ENCODE data around the gene ATG2A. TPM values are rescaled to one million over a fixed set of nuclear protein-coding genes. Genes with fewer than 3 reads are reported as not detected.

Gene ATG2A
- 13.7 to 22.4 TPM (median 20.9 TPM) in 5 replicates for total RNA-seq (2022; extraction: Qiagen RNA extraction)

DNA sequence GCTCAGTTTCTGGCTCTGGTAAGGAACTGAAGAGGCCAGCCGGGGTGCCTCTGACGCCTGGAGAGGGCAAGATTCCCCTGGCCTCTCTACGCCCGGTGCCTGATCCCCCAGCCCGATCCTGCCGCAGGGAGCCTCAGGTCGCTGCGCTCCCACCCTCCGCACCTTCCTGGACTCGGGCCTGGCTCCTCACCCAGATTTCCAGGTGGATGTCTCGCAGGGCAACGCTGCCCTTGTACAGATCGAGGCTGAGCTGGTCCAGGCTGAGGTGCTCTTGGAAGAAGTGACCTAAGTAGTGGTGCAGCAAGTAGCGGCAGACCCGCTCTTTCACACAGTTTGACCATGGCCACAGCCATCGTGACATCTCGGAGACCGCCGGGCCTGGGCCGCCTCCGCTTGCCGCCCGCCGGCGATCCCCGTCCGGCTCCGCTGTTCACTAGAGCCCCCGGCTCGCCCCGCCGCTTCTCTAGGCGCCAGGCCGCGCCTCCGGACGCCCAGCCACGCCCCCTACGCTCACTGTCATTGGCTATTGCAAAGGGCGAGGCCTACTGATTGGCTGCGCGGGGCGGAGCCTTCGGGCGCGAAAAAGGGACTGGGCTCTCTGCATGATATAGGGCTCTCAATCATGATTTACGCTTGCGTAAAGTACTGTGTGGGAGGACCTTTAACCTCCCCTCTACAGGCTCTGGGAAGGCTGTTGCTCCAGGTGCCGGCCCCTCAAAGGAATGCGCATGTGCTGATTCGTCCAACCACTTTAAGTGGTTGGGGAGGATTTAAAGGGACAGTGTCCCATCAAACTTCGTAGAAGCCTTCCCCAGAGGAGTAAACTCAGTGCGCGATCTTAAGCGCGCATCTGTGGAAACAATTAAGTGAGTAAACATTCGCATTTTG is at the start of gene ATG2A:
ATG2A (minus strand) TSS at position 435 of the 888 bp plus-strand sequence; CDS start at position 361, 74 bp downstream.

DNA sequence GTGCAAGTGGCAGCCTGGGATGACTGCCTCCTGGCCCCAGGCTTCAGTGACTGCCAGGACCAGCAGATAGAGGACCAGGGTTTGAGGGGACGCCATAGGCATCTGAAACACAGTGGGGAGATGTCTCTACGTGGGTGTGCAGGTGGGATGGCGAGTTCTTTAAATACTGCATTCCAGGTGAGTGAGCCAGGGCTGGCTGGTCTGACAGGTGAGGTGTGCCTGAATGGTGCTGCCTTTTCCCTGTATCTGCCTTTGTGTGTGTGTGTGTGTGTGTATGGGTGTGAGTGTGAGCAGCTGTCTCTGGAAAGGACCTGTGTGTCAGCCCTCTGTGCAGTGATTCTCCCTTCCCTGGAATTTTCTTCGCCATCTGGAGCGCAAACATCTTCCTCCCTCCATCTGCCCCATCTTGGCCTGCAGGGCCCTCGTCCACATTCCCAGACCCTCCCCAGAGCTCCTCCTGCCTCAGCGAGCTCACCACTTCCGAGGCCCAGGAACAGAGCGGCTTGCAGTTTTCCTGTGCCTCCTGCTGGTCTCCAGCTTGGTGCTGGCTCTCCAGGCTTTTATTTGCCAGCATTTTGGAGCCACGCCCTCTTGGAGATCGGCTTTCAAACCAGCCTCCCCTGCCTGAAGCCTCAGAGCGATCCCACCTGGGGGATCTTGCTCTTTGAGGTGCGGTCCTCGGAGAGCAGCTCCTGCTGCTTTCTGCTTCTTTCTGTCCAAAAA is 18.5 kb upstream of the ATG2A start, which contains the start of gene GPHA2:
GPHA2 (minus strand) TSS at position 535 of the 723 bp plus-strand sequence; CDS start at position 102, 433 bp downstream.

DNA sequence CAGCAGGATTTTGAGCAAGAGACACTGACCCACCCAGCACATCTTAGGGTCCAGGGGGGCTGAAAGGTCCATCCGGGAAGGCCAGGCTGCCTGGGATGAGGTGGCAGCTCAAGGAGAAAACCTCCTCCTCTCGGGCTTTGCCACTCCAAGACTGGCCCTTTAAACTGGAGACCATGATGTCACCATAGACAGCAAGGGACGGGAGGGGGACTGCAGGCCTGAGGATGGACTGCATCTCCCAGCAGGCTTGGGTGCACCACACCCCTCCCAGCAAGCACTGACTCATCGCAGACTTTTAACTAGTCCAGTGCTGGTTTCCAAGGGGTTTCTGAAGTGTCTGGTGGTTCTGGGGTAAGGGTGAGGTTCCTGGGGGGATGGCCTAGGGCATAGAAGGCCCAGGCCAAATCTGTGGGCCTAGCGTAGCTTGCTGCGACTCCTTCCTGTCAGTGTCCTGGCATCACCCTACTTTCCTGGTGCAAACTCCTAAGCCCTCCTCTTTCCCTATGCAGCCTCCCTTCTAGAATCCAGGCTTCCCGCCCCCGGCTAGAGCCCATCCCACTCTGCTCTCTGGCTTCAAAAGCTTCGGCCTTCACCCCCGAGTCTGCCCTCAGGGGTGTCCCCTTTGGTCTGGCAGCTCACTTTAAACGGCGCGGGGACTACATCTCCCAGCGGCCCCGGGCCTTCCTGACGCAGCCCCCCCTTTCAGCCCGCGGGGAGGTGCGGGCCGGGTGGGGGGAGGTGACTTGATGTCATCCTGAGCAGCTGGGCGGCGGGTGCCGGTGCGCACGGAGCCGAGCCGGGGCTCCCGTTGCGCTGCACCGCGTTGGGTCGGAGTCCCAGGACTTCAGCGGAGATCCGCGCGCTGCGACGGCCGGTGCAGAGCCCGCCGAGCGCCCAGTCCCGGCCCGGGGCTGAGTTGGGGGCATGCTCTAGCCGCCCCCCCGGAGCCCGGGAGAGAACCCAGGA is 7.2 kb upstream of the ATG2A start, which contains the start of gene PPP2R5B:
PPP2R5B (plus strand) TSS at position 746 of the 966 bp plus-strand sequence. CDS start 1,046 bp downstream, outside the sequence.

DNA sequence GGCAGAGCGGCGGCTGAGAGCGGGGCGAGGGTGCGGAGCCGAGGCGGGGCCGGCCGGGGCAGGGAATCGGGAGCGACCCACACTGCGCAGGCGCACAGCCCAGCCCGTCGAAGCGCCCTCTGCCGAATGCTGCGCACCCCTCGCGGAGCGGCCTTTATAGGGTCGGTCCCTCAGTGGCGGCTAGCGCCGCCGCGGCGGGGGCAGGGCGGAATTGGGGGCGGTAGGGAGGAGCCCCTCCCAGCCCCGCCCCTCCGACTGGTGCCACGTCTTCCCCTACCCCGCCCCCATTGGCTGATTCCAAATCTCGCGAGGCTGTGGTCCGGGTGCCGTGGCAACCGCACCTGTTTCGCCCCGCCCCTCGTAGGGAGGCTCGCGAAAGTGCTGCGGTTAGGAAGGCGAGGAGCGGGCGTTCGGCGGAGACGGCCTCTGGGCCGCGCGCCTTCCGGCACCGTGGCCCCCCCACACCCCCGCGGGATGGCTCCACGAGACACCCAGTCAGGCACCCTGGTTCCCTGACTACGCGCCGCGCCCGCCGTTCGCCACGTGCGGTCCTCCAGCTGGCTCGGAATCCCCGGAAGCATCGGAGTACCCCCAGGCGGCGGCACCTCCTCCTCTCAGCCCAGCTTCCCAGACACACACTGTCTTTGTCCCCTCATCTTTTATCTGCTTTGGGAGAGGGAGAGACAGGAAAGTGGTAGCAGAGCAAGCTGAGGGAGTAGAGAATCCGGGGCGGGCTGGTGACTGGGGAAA is 38.3 kb downstream of the ATG2A start, which contains the start of gene EHD1:
EHD1 (minus strand) TSS at position 128 of the 750 bp plus-strand sequence. CDS start 157 bp downstream, outside the sequence.

Other genes starting within 250 kb of the ATG2A start
- gene NRXN2, start 194.0 kb downstream of the ATG2A start, total RNA-seq (2022; extraction: Qiagen RNA extraction), result 0.15 to 0.28 TPM (median 0.24 TPM) in 5 replicates
- 0.94 to 2.3 TPM (median 2.0 TPM) in 5 replicates for gene RASGRP2, start 173.1 kb downstream of the ATG2A start, total RNA-seq (2022; extraction: Qiagen RNA extraction)
- gene PYGM, start 157.2 kb downstream of the ATG2A start, total RNA-seq (2022; extraction: Qiagen RNA extraction), result 0.23 to 0.52 TPM (median 0.27 TPM) in 5 replicates
- gene SF1, start 138.7 kb downstream of the ATG2A start, total RNA-seq (2022; extraction: Qiagen RNA extraction), result 146 to 212 TPM (median 156 TPM) in 5 replicates
- 5.3 to 8.8 TPM (median 8.4 TPM) in 5 replicates for gene MAP4K2, start 114.0 kb downstream of the ATG2A start, total RNA-seq (2022; extraction: Qiagen RNA extraction)
- gene MEN1, start 106.7 kb downstream of the ATG2A start, total RNA-seq (2022; extraction: Qiagen RNA extraction), result 28.8 to 40.9 TPM (median 38.1 TPM) in 5 replicates
- 1.3 to 1.8 TPM (median 1.5 TPM) in 5 replicates for gene CDC42BPG, start 72.6 kb downstream of the ATG2A start, total RNA-seq (2022; extraction: Qiagen RNA extraction)
- gene EHD1, start 38.6 kb downstream of the ATG2A start, total RNA-seq (2022; extraction: Qiagen RNA extraction), result 94.8 to 121 TPM (median 111 TPM) in 5 replicates
- gene PPP2R5B, start 7.5 kb upstream of the ATG2A start, total RNA-seq (2022; extraction: Qiagen RNA extraction), result 3.4 to 5.3 TPM (median 4.5 TPM) in 5 replicates
- gene GPHA2, start 18.7 kb upstream of the ATG2A start, total RNA-seq (2022; extraction: Qiagen RNA extraction), result not detected in 5 replicates
- gene MAJIN, start 54.9 kb upstream of the ATG2A start, total RNA-seq (2022; extraction: Qiagen RNA extraction), result not detected in 5 replicates
- gene BATF2, start 79.8 kb upstream of the ATG2A start, total RNA-seq (2022; extraction: Qiagen RNA extraction), result 0.58 to 0.79 TPM (median 0.63 TPM) in 5 replicates
- gene ARL2, start 97.0 kb upstream of the ATG2A start, total RNA-seq (2022; extraction: Qiagen RNA extraction), result 162 to 198 TPM (median 189 TPM) in 5 replicates
- 20.8 to 25.4 TPM (median 23.6 TPM) in 5 replicates for gene SNX15, start 110.2 kb upstream of the ATG2A start, total RNA-seq (2022; extraction: Qiagen RNA extraction)
- gene SAC3D1, start 124.0 kb upstream of the ATG2A start, total RNA-seq (2022; extraction: Qiagen RNA extraction), result 35.4 to 58.5 TPM (median 57.6 TPM) in 5 replicates
- not detected in 5 replicates for gene NAALADL1, start 141.3 kb upstream of the ATG2A start, total RNA-seq (2022; extraction: Qiagen RNA extraction)
- gene CDCA5, start 166.8 kb upstream of the ATG2A start, total RNA-seq (2022; extraction: Qiagen RNA extraction), result 67.5 to 78.7 TPM (median 73.1 TPM) in 5 replicates
- gene ZFPL1, start 167.0 kb upstream of the ATG2A start, total RNA-seq (2022; extraction: Qiagen RNA extraction), result 35.1 to 37.1 TPM (median 36.6 TPM) in 5 replicates
- gene VPS51, start 179.0 kb upstream of the ATG2A start, total RNA-seq (2022; extraction: Qiagen RNA extraction), result 51.5 to 77.8 TPM (median 55.8 TPM) in 5 replicates
- gene TM7SF2, start 194.7 kb upstream of the ATG2A start, total RNA-seq (2022; extraction: Qiagen RNA extraction), result 4.1 to 7.2 TPM (median 5.6 TPM) in 5 replicates
- 13.3 to 24.2 TPM (median 21.9 TPM) in 5 replicates for gene ZNHIT2, start 200.5 kb upstream of the ATG2A start, total RNA-seq (2022; extraction: Qiagen RNA extraction)
- 834 to 1,066 TPM (median 993 TPM) in 5 replicates for gene FAU, start 204.9 kb upstream of the ATG2A start, total RNA-seq (2022; extraction: Qiagen RNA extraction)
- 67.8 to 77.4 TPM (median 68.7 TPM) in 5 replicates for gene MRPL49, start 205.1 kb upstream of the ATG2A start, total RNA-seq (2022; extraction: Qiagen RNA extraction)
- 29.0 to 41.9 TPM (median 39.5 TPM) in 5 replicates for gene SYVN1, start 217.3 kb upstream of the ATG2A start, total RNA-seq (2022; extraction: Qiagen RNA extraction)

Measured in A549 treated with AZD2906 at 1 μM for 4 hours (cell line).